ENCODE measurements around the gene RPL19.

- TF ChIP-seq EZH2 (IDR thresholded peaks at IDR 0.05; ENCODE audit: borderline replicate concordance) = no peak
- TF ChIP-seq CTCF (IDR thresholded peaks at IDR 0.05; ENCODE audit: poor library complexity) = no peak
Observed at GRCh38 chr17:39252788-39253460, 52.8 kb downstream of the RPL19 start.
